Fibroblast of skin of left quadriceps (primary cell): ENCODE data around the gene SBF1.
"Not testable (repeated sequence)": the region's sequence is repeated elsewhere in the genome, so short reads cannot be mapped to it uniquely, and the experiment has no call there.

Source experiments
- DNase-seq, 2 experiments: peaks; one replicate each; pipeline ENCODE4 v3.0.0-alpha.2; 2013; ENCODE audit warnings: low read depth in 2 of 2

SBF1 gene

GRCh38 chr22:50399751-50400331 is 75.0 kb downstream of the SBF1 start:
- no peak for DNase-seq

- DNase-seq = no peak
Observed at GRCh38 chr22:50398831-50399648, 75.8 kb downstream of the SBF1 start.

DNA sequence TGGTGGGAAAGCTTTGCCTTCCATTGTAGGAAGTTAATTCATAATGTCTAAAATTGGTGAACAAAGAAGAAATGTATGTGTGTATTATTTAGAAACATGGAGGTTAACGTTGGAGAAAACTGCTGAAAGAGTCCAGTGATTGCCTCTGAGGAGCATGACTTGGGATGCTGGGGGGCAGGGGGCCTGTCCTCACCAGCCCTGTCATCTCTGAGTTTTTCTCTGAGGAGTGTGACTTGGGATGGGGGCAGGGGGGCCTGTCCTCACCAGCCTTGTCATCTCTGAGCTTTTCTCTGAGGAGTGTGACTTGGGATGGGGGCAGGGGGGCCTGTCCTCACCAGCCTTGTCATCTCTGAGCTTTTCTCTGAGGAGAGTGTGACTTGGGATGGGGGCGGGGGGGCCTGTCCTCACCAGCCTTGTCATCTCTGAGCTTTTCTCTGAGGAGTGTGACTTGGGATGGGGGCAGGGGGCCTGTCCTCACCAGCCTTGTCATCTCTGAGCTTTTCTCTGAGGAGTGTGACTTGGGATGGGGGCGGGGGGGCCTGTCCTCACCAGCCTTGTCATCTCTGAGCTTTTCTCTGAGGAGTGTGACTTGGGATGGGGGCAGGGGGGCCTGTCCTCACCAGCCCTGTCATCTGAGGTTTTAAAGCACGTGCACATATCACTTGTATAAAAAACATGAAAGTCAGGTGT is 77.3 kb downstream of the SBF1 start:
- DNase-seq = not testable (repeated sequence)

GRCh38 chr22:50396751-50397370 is 78.0 kb downstream of the SBF1 start:
- DNase-seq = no peak
